Raji (cell line): ENCODE measurements around the gene PLEKHA5.

ENCODE experiments used
- POLR2A ChIP-seq: IDR thresholded peaks from 2 replicates; pipeline ENCODE4 v1.6.1; 2011; ENCODE audit warnings: low read depth, low read length, control low read depth; ENCODE audit not compliant: insufficient read depth

The PLEKHA5 gene

DNA sequence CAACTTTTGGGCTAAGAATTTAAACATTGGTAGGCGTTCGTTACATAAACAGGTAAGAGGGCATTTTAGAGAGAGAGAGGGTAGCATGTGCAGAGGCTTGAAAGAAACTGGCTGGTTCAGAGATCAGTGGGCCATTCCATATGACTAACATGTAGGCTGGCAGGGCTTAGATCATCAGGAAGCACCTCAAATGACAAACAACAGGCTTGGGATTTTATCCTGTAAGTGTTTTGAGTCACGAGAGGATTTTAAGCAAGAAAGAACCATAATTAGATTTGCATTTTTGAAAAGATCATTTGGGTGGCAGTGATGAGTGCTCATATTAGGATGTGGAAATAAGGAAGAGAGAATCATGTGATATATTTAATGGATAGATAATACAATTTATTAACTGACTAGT, 8.7 kb upstream of the PLEKHA5 start:
- no peak for TF ChIP-seq POLR2A

DNA sequence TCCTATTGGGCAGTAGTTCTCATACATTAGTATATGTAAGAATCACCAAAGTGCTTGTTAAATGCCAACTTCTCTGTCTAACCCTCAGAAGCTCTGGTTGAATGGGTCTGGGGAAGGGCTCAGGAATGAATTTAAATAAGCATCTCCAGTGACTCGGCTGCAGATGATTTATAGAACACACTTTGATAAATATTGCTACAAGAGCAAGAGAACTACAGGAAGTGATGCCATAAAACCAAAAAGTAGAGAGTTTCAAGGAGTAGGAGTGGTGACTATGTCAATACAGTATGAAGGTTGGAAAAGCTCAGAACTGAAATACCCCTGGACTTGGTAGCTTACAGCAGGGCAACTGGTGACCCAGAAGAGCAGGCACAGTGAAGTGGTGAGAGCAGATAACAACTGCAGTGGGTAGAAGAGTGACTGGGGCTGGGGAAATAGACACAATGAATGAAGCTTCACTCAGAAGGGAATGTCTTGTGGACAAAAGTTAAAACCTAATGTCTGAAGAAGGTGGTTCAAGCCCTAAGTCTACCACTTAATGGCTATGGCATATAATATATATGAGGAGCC, 8.0 kb upstream of the PLEKHA5 start:
- TF ChIP-seq POLR2A: no peak

DNA sequence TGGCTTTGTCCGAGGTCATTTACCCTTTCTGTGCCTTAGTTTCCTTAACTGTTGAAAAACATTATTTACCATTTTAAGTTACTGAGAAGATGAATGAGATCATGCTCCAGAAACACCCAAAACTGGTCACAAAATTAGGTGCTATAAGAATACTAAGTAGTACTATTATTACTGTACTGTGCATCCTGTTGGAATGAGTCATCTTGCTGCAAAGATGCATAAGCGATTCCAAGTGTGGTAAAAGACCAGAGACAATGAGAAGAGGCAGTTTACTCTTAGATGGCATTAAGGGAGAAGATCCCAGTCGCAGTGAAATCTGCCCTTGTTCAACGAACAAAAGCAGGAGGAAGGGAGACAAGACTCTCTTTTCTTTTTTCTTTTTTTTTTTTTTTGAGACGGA, 4.2 kb upstream of the PLEKHA5 start:
- no peak for TF ChIP-seq POLR2A

DNA sequence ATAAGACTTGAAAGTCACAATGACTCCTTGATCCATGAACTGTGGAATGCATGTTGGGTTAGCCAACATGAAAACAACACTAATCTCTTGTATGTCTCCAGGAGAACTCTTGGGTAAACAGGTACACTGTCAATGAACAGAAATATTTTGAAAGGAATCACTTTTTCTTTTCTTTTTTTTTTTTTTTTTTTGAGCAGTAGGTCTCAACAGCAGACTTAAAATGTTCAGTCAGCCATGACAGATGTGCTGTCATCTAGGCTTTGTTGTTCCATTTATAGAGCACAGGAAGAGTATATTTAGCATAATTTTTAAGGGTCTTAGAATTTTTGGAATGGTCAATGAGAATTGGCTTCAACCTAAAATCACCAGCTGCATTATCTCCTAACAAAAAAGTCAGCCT, 2.3 kb upstream of the PLEKHA5 start:
- TF ChIP-seq POLR2A: no peak

DNA sequence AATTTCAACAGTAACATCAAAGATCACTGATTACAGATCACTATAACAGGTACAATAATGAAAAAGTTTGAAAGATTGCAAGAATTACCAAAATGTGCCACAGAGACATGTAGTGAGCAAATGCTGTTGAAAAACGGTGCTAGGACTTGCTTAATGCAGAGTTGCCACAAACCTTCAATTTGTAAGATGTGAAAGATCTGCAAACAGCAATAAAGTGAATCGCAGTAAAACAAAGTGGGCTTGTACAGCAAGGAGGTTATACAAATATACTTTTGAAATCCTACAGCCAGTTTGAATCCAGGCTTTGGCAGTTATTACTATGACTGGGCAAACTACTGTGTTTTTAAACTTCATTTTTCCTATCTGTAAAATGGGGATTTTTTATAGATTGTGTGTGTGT, 1.0 kb upstream of the PLEKHA5 start:
- no peak for TF ChIP-seq POLR2A

DNA sequence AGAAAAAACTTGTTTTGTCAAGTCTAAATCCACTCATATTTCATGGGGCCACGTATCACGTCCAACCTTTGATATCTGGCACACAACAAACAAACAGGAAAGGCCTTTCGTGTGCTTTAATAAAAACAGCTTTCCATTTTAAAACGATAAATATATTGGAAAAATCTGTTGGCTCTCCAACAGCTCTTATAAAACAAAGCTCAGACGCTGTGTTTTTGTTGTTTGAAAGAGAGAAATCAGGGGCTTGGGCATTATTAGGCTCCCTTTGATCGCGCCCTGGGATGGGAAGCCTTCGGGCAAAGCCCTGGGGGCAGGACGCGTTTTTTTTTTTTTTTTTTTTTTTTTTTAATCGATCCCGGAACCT, 429 bp upstream of the PLEKHA5 start:
- no peak for TF ChIP-seq POLR2A

DNA sequence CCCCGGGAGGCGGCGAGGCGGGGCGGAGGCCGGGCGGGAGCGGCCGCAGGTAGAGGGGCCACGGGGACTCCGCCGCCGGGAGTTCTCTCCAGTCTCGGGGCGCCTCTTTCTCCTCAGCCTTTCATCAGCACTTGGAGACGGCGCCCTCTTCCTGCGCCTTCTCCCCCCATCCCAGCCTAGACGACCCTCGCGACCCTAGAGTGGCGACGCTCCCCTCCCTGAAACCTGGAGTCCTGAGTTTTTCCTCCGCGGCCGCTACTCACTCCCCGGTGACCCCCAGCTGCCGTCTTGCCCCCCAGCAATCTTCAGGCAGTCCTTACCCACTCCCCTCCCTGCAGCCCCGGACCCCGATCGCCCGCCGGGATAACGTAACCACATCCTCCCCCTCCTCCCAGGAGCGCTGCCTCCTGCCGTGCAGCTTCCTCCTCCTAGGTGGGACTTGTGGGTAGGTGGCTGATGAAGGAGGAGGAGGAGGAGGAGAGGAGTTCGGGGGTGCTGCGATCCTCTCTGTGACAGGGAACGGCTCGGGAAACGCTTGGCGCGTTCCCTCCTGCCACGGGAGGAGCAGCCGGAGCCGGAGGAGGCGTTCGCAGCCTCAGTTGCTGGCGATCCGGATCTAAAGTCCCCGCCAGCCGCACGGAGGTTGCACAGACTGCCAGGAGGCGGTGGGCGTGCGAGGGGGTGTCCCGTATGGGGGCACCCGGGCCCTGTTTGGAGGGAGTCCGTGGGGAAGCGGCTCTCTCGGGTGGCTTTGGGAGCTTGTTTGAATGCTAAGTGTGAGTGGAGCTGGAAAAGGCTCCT, 891 bp downstream of the PLEKHA5 start:
- TF ChIP-seq POLR2A: no peak

DNA sequence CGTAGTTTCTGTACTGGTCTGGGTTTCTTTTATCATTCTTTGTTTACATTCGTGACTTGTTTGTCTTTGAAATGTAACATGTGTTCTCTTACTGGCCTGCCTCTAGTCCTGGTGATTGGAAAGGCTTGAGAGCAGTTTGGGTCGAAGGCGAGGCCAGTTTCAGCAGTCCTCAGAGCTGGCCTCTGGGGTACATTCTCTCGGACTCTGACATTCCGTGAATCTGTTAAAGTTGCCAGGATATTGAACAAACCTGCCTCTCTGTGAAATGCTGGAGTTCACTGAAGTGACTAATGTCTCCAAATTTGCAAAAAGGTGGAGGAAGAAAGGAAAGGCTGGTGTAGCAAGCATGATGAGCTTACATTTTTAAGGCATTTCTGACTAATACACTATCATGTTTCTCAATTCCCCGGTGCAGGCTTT, 1.5 kb downstream of the PLEKHA5 start:
- no peak for TF ChIP-seq POLR2A

DNA sequence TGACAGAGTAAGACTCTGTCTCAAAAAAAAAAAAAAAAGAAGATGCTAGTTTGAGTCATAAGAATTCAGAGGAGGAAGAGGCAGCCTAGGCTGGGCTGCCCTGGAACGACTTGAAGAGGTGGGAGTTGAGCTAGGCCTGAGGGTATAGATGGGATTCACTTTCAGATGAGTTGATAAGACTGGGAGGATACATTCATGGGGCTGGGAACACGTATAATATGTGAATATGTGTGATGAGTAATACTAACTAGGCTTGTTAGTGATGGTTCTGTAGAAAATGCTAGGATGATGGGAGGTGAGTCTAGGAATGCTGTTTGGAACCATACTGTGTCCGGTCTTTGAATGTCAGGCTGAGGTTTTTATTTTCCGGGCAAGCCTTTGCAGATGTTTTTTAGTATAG, 9.0 kb downstream of the PLEKHA5 start:
- no peak for TF ChIP-seq POLR2A

DNA sequence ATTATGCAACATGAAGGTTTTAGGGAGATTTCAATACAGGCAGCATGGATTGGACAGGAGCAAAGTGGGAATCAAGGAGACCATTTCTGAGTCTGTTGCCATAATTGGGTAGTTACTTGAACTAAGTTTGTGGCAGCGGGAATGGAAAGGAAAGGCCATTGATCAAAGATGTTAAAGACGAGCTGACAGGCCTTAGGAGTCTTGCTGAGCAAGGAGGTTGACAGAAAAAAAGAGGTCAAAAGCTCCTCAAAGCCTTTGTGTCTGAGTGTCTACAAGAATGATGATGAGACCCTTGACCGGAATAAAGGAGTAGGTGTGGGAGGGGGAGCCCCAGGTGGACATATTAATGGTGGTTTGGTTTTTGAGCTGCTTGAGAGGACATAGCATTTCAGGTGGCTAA, 9.4 kb downstream of the PLEKHA5 start:
- TF ChIP-seq POLR2A: no peak

DNA sequence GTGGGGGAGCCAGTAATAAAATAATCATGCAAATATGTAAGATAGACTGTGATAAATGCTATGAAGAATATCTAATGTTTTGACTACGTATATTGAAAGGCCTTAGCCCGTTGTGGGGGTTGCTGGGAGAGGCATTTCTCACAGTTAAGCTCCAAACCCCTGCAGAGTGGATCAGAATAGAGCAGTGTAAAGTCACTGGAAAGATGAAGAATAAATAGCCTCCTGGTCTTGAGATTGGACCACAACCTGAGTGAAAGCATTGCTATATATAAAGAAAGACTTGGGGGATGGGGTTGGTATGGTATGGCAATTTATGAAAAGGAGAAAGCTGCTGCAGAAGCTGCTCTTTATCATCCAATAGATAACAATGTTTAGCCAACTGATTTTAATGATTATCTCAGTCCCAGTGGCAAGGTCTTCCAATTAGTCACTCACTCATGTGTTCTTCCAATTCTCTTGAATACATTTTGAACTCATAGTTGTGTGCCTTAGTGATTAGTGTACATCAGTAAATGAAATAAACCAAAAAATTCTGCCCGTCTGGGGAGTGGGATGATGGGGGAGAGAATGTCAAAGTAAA, 10.2 kb downstream of the PLEKHA5 start:
- no peak for TF ChIP-seq POLR2A

DNA sequence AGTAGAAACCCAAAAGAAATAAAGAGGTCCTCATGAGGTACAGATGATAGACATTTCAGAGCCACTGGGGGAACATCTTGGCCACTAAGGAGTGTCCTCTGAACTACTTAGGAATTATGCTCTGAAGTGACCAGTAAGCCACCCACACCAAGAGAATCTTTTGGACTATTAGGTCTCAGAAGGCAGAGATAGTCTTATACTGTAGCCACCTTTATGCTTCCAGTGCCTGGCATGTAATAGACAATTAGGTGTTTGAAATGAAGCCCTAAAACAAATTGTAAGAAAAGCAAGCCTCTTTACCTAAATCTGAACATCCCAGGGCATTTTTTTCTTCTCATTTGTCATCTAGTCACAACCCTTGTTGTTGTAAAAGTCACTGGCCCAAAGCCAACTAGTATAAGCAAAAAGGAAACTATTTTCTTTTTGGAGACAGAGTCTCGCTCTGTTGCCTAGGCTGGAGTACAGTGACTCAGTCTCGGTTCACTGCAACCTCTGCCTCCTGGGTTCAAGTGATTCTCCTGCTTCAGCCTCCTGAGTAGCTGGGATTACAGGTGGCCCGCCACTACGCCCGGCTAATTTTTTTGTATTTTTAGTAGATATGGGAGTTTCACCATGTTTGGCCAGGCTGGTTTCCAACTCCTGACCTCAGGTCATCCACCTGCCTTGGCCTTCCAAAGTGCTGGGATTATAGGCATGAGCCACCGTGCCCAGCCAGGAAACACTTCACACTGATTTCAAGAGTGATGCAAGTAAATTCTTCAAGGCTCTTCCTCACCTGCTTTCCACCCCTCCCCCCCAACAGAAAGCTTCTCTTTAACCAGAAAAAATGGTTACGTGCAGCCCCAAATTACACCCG, 11.1 kb downstream of the PLEKHA5 start:
- no peak for TF ChIP-seq POLR2A

DNA sequence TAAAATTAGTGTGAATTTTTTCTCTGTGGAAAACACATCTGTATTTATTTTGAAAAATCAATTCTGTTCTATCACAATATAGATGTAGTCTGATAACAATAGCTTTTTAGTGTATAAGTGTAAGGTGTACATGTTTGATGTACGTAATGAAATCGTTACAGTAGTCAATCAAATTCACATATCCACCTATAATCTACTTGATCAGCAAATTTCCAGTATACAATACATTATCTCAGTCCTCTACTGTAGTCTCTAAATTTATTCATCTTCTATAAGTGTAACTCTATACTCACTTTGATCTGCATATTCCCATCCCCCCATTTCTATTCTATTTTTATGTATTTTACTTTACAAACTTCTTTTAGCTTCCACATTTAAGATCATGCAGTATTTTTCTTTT, 13.0 kb downstream of the PLEKHA5 start:
- no peak for TF ChIP-seq POLR2A

DNA sequence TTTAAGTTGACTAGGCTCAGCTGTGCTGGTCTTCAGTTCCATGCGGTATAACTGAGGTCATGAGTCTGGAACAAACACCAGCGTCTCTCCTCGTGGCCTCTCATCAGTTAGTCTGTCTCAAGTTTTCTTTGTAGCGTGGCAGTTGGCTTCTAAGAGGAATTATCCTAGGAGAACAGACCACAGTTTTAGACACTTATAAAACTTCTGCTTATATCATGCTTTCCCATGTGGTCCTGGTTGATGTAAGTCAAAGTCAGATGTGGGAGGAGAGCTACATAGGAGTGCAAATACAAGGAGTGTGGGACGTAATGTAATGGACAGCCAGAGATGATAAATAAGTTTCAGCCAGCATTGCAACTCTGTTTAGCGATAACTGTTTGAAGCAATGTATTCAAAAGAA, 14.8 kb downstream of the PLEKHA5 start:
- no peak for TF ChIP-seq POLR2A

DNA sequence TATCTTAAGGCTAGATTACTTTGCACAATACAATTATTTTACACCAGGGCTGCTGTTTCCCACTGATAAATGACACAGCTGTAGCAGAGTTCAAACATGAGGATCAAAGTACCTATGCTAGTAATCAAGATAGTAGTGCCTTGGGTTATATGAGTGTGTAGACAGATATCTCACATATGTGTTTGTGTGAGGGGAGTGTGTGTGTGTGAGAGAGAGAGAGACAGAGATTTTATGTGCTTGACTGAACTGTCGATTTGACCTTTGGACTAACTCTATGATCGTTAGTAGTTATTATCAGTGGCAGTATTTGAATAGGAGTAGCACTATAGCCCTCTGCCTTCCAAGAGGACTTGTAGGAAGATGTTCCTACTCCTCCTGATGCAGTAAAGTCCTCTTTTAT, 15.5 kb downstream of the PLEKHA5 start:
- TF ChIP-seq POLR2A: no peak

DNA sequence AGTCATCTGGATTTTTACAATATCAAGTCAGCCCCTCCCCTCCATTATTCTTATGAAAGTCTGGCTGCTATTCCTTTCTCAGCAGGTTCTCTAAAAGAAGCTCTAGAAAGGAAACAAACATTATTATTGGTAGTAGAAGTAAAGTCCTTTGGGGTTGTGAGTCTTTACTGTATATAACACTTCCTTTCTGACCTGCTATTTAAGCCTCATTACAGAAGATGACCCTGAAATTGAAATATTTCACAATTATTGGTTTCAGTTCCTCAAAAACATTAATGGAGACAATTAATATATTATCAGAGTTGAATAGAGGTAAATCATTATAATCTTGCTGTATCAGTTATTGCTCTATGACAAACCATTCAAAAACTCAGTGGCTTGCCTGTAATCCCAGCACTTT, 19.3 kb downstream of the PLEKHA5 start:
- TF ChIP-seq POLR2A: no peak
